SK-N-SH (cell line): ENCODE data around the gene TRMT44. TPM values are rescaled to one million over a fixed set of nuclear protein-coding genes. Genes with fewer than 3 reads are reported as not detected.

Source experiments
- CTCF ChIA-PET: fragments of 300-600, 350-600 bp; formaldehyde crosslinking; extraction: SDS; loops from one replicate; lab custom pipeline; 2021; lab: Yijun Ruan, JAX
- POLR2A ChIA-PET: fragments of 350-600 bp; sonication (Branson Sonifier 250); formaldehyde crosslinking; extraction: SDS; loops from one replicate; lab custom pipeline; 2020; ENCODE audit warnings: antibody characterized with exemption, inconsistent platforms; lab: Yijun Ruan, JAX
- DNase-seq: peaks from one replicate; pipeline ENCODE4 v3.0.0; 2012
- H2AFZ ChIP-seq: fragments of 200-600 bp; sonication (generic); 2 replicates; pipeline ENCODE4 v1.8.1; 2016; ENCODE audit warnings: antibody characterized with exemption, mild to moderate bottlenecking, low read depth
- H3F3A ChIP-seq: fragments of 200-600 bp; sonication (generic); replicated peaks from 2 replicates; pipeline ENCODE3; 2016; ENCODE audit warnings: antibody characterized with exemption, mild to moderate bottlenecking; ENCODE audit not compliant: insufficient read depth
- H3K27ac ChIP-seq, 2 experiments: fragments of 200-500 bp in 1 of 2; fragments of 200-600 bp in 1 of 2; sonication (Bioruptor generic) in 1 of 2; sonication (generic), shearing (Covaris generic) in 1 of 2; 2 replicates each; pipeline versions ENCODE4 v1.5.1 to v1.6.1; 2014 to 2016; ENCODE audit warnings: low read depth in 2 of 2, inconsistent platforms in 1 of 2, low read length in 1 of 2, mild to moderate bottlenecking in 1 of 2, mixed read lengths in 1 of 2
- H3K27me3 ChIP-seq: fragments of 200-600 bp; sonication (generic), shearing (Covaris generic); 2 replicates; pipeline ENCODE4 v1.6.1; 2016; ENCODE audit warnings: mixed run types; ENCODE audit not compliant: insufficient read depth
- H3K36me3 ChIP-seq, 2 experiments: fragments of 200-500 bp in 1 of 2; fragments of 200-600 bp in 1 of 2; sonication (Bioruptor generic) in 1 of 2; sonication (generic) in 1 of 2; replicated peaks in 1 of 2; 2 replicates each; pipeline versions ENCODE3 to v1.5.1; 2014 to 2016; ENCODE audit warnings: low read length in 1 of 2, mild to moderate bottlenecking in 1 of 2; ENCODE audit not compliant: insufficient read depth in 2 of 2, control insufficient read depth in 1 of 2
- H3K4me1 ChIP-seq, 2 experiments: fragments of 200-500 bp in 1 of 2; fragments of 200-600 bp in 1 of 2; sonication (Bioruptor generic) in 1 of 2; sonication (generic), shearing (Covaris generic) in 1 of 2; 2 replicates each; pipeline versions ENCODE4 v1.5.1 to v1.6.1; 2014 to 2016; ENCODE audit warnings: low read depth in 1 of 2, low read length in 1 of 2, mixed run types in 1 of 2; ENCODE audit not compliant: insufficient read depth in 2 of 2, control insufficient read depth in 1 of 2
- H3K4me2 ChIP-seq: fragments of 200-600 bp; sonication (generic), shearing (Covaris generic); 2 replicates; pipeline ENCODE4 v1.6.1; 2017; ENCODE audit warnings: mixed run types
- H3K4me3 ChIP-seq, 2 experiments: fragments of 200-500 bp in 1 of 2; fragments of 200-600 bp in 1 of 2; sonication (Bioruptor generic) in 1 of 2; sonication (generic), shearing (Covaris generic) in 1 of 2; 2 replicates each; pipeline versions ENCODE4 v1.5.1 to v1.8.1; 2014 to 2016; ENCODE audit warnings: low read depth in 2 of 2, inconsistent platforms in 1 of 2, low read length in 1 of 2, mild to moderate bottlenecking in 1 of 2, mixed read lengths in 1 of 2, moderate library complexity in 1 of 2
- H3K79me2 ChIP-seq: fragments of 200-600 bp; sonication (generic); 2 replicates; pipeline ENCODE4 v1.8.1; 2017; ENCODE audit warnings: mild to moderate bottlenecking; ENCODE audit not compliant: insufficient read depth
- H3K9ac ChIP-seq: fragments of 200-600 bp; sonication (generic); 2 replicates; pipeline ENCODE4 v1.6.1; 2017; ENCODE audit warnings: mixed run types
- H3K9me2 ChIP-seq: fragments of 200-600 bp; sonication (generic); 2 replicates; pipeline ENCODE4 v1.6.1; 2017; ENCODE audit warnings: mixed run types
- H3K9me3 ChIP-seq: fragments of 200-600 bp; sonication (generic); 2 replicates; pipeline ENCODE4 v1.6.1; 2017; ENCODE audit warnings: mixed run types, mild to moderate bottlenecking, moderate library complexity
- H4K20me1 ChIP-seq: fragments of 200-600 bp; sonication (generic); 2 replicates; pipeline ENCODE4 v1.6.1; 2017; ENCODE audit warnings: mild to moderate bottlenecking, mixed run types; ENCODE audit not compliant: insufficient read depth
- CHD2 ChIP-seq: fragments of 150-350 bp; IDR thresholded peaks from 2 replicates; pipeline ENCODE4 v1.6.1; 2018; ENCODE audit warnings: low read length; ENCODE audit not compliant: partially characterized antibody
- ELF1 ChIP-seq: IDR thresholded peaks from 2 replicates; pipeline ENCODE4 v1.4.0; 2012
- EZH2phosphoT487 ChIP-seq: fragments of 200-600 bp; sonication (generic); IDR thresholded peaks from 2 replicates; pipeline ENCODE4 v1.6.1; 2017; ENCODE audit warnings: low read depth, mixed run types, mild to moderate bottlenecking, antibody characterized with exemption, moderate library complexity, borderline replicate concordance
- FOSL2 ChIP-seq: IDR thresholded peaks from 2 replicates; pipeline ENCODE4 v1.4.0; 2012; ENCODE audit warnings: low read depth, mild to moderate bottlenecking, moderate library complexity, borderline replicate concordance
- GABPA ChIP-seq: IDR thresholded peaks from 2 replicates; pipeline ENCODE4 v1.4.0; 2012; ENCODE audit warnings: low read depth, mild to moderate bottlenecking
- NFIC ChIP-seq: IDR thresholded peaks from 2 replicates; pipeline ENCODE4 v1.4.0; 2012; ENCODE audit warnings: borderline replicate concordance
- POLR2AphosphoS5 ChIP-seq: IDR thresholded peaks from 2 replicates; pipeline ENCODE4 v1.6.1; 2012; ENCODE audit warnings: low read depth, low read length
- REST ChIP-seq: IDR thresholded peaks from 2 replicates; pipeline ENCODE4 v1.6.1; 2012; ENCODE audit warnings: mild to moderate bottlenecking, low read depth, low read length, moderate library complexity
- RXRA ChIP-seq: IDR thresholded peaks from 2 replicates; pipeline ENCODE4 v1.4.0; 2012; ENCODE audit warnings: low read depth, mild to moderate bottlenecking, borderline replicate concordance
- USF1 ChIP-seq: IDR thresholded peaks from 2 replicates; pipeline ENCODE4 v1.4.0; 2012; ENCODE audit warnings: low read depth, borderline replicate concordance
- YY1 ChIP-seq: IDR thresholded peaks from 2 replicates; pipeline ENCODE4 v1.4.0; 2012; ENCODE audit warnings: low read depth, mild to moderate bottlenecking
- WGBS: methylation state at CpG from one replicate; pipeline ENCODE4 v1.1.6; 2017; ENCODE audit warnings: low lambda C conversion rate; 5-methylcytosine and 5-hydroxymethylcytosine counted together
- polyA plus RNA-seq, 3 experiments: library from polyadenylated mRNA; depleted of rRNA; stranded (reverse); fragments of >200 nt; gene quantifications; 2 replicates each; pipeline ENCODE4 v1.2.3, GENCODE V29; 2012

Gene TRMT44
- polyA plus RNA-seq, 1 of the 3 experiments (the other 2 are of a cell fraction): 6.0 TPM

DNA sequence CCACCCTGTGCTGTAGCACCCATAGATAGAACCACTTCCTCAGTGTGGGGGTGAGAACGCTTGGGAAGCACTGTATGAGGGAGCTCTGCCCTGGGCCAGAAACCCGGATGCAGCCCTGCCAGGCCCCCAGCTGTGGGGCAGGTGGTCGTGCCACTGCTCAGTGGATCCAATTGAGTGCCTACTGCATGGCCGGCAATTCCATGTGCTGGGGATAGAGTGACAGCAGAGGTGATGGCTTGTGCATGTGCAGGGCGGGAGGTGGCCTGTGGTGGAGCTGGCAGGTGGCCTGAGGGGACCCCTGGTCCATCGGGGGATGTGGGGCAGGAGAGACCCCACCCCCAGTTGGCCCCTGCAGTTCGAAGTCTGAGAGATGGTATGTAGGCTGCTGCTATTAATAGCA is 60.4 kb downstream of the TRMT44 start:
- Histone ChIP-seq H3K36me3 (no peaks in the 10 kb centered on the region), H3K4me3 (no peak overlapping the region), H3K27me3 (peaks cover 10% of the 10 kb centered on the region; the same call in 1 of the 2 replicates), H2AFZ (no peak overlapping the region), H3K9me3 (no peaks in the 10 kb centered on the region), H3F3A (no peaks in the 10 kb centered on the region), H3K9me2 (no peaks in the 10 kb centered on the region), H3K4me1 (peaks cover 0 to 9% of the 10 kb centered on the region in 2 experiments; a peak in 1 of 4 replicates), H4K20me1 (no peaks in the 10 kb centered on the region), H3K79me2 (no peaks in the 10 kb centered on the region), H3K27ac (no peak overlapping the region), H3K4me2 (no peak overlapping the region), H3K9ac (no peak overlapping the region)
- 28% methylated on average over 4 of the region's 7 CpGs for WGBS
- ChIA-PET CTCF (interaction anchor here (0.5 to 5.9 kb wide), 2 partner anchors 32 to 89 kb away, joined by 4 to 27 read pairs; no protein-coding TSS in a partner anchor), POLR2A (no interaction called here)
- no peak for TF ChIP-seq YY1
- no peak for TF ChIP-seq RXRA
- no peak for TF ChIP-seq FOSL2
- no peak for TF ChIP-seq USF1
- TF ChIP-seq GABPA: no peak
- TF ChIP-seq CHD2: no peak
- no peak for TF ChIP-seq ELF1
- no peak for TF ChIP-seq NFIC
- DNase-seq: no peak

DNA sequence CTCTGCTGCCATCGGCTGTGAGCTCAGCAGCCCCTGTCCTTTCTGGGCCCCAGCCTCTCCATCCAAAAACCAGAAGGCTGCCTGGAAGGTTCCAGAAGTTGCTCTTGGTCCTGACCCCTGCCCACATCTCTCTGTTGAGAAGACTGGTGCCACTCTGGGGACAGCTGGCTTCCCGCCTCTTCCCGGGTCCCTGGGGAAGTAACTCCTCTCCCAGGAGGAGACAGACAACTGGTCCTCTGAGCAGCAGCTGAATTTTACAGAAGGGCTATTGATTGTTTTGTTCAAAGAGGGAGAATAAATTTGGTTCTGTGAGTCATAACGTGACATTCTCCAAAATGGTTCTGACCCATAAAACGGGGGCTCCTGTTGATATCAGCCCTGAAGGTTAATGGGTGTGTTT is 61.2 kb downstream of the TRMT44 start:
- H2AFZ ChIP-seq: no peak overlapping the region
- CTCF ChIA-PET: interaction anchor here (5.9 kb wide), 1 partner anchor 33 kb away, joined by 27 read pairs; no protein-coding TSS in a partner anchor

DNA sequence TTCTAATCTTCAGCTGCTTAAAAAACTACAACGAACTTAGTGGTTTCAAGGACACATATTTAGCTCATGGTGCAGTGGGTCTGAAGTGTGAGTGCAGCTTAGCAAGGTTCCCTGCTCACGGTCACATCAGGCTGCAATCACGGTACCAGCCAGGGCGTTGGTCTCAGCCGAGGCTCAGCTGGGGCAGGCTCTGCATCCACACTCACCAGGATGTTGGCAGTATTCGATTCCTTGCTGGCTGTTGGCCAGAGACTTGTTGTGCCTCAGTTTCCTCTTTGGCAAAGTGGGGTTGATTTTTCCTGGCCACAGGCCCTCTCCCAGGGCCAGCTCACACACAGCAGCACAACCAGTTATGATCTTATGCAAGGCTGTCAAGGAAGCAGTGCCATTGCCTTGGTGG is 61.8 kb downstream of the TRMT44 start:
- TF ChIP-seq REST: no peak
- no peak for DNase-seq
- H3K4me1 ChIP-seq: peaks cover 0 to 9% of the 10 kb centered on the region in 2 experiments; a peak in 1 of 4 replicates
- no peaks in the 10 kb centered on the region for H3F3A ChIP-seq
- H3K9ac ChIP-seq: no peak overlapping the region
- no peaks in the 10 kb centered on the region for H3K9me2 ChIP-seq
- H3K36me3 ChIP-seq: no peaks in the 10 kb centered on the region
- ChIA-PET POLR2A (no interaction called here), CTCF (interaction anchor here (5.9 kb wide), 1 partner anchor 34 kb away, joined by 27 read pairs; no protein-coding TSS in a partner anchor)
- no peak overlapping the region for H3K4me3 ChIP-seq
- H3K4me2 ChIP-seq: no peak overlapping the region
- 48% methylated on average over 6 of the region's 6 CpGs for WGBS
- no peaks in the 10 kb centered on the region for H4K20me1 ChIP-seq
- H3K9me3 ChIP-seq: no peaks in the 10 kb centered on the region
- H2AFZ ChIP-seq: no peak overlapping the region
- H3K79me2 ChIP-seq: no peaks in the 10 kb centered on the region
- H3K27me3 ChIP-seq: peaks cover 10% of the 10 kb centered on the region; the same call in 1 of the 2 replicates
- no peak overlapping the region for H3K27ac ChIP-seq

More for the DNA sequence above, 61.2 kb downstream of the TRMT44 start:
- no peak for TF ChIP-seq EZH2phosphoT487
- no peak for TF ChIP-seq POLR2AphosphoS5
- no peaks in the 10 kb centered on the region for H3K36me3 ChIP-seq
- no peak for DNase-seq
- H3K79me2 ChIP-seq: no peaks in the 10 kb centered on the region
- H3K4me1 ChIP-seq: peaks cover 0 to 9% of the 10 kb centered on the region in 2 experiments; a peak in 1 of 4 replicates
- no peak overlapping the region for H3K4me3 ChIP-seq
- no peaks in the 10 kb centered on the region for H3F3A ChIP-seq
- no peaks in the 10 kb centered on the region for H3K9me2 ChIP-seq
- H3K27ac ChIP-seq: no peak overlapping the region
- H3K9ac ChIP-seq: no peak overlapping the region
- H3K27me3 ChIP-seq: peaks cover 10% of the 10 kb centered on the region; the same call in 1 of the 2 replicates
- WGBS: 52% methylated on average over 5 of the region's 5 CpGs
- no peaks in the 10 kb centered on the region for H3K9me3 ChIP-seq
- POLR2A ChIA-PET: no interaction called here
- H3K4me2 ChIP-seq: no peak overlapping the region
- H4K20me1 ChIP-seq: no peaks in the 10 kb centered on the region
